ENCODE data around the gene POT1. TPM values are rescaled to one million over a fixed set of nuclear protein-coding genes. Genes with fewer than 3 reads are reported as not detected.
A peak's percentile ranks its signal among the peaks of the same experiment; 100 is the strongest.

The POT1 gene
- total RNA-seq, 1 donor from 2014 or later = 7.4 TPM

GRCh38 chr7:124912972-124913371, 16.7 kb downstream of the POT1 start:
- no peak for DNase-seq (ENCODE audit: low spot score)
- no peak for ATAC-seq

- no peak for ATAC-seq
- no peak for DNase-seq (ENCODE audit: low spot score)
Observed at GRCh38 chr7:124909808-124910207, 19.8 kb downstream of the POT1 start.

- DNase-seq (ENCODE audit: low spot score) = no peak
- no peak for ATAC-seq
Observed at GRCh38 chr7:124908259-124908658, 21.4 kb downstream of the POT1 start.

GRCh38 chr7:124907490-124907889, 22.1 kb downstream of the POT1 start:
- ATAC-seq = no peak

GRCh38 chr7:124898531-124898930, 31.1 kb downstream of the POT1 start:
- ATAC-seq (no peak), DNase-seq (ENCODE audit: low spot score) (no peak)

More at GRCh38 chr7:124907490-124907889, 22.1 kb downstream of the POT1 start:
- DNase-seq (ENCODE audit: low spot score) = no peak

- ATAC-seq (no peak), DNase-seq (ENCODE audit: low spot score) (no peak)
Observed at GRCh38 chr7:124896001-124896400, 33.6 kb downstream of the POT1 start.

GRCh38 chr7:124893140-124893827, 36.3 kb downstream of the POT1 start:
- DNase-seq (ENCODE audit: low spot score) = no peak
- ATAC-seq = no peak

- no peak for ATAC-seq
- no peak for DNase-seq (ENCODE audit: low spot score)
Observed at GRCh38 chr7:124887247-124887646, 42.4 kb downstream of the POT1 start.

- ATAC-seq (no peak), DNase-seq (ENCODE audit: low spot score) (no peak)
Observed at GRCh38 chr7:124881981-124882380, 47.6 kb downstream of the POT1 start.

GRCh38 chr7:124879771-124880170, 49.9 kb downstream of the POT1 start:
- DNase-seq (ENCODE audit: low spot score) (no peak), ATAC-seq (no peak)

GRCh38 chr7:124879103-124879502, 50.5 kb downstream of the POT1 start:
- DNase-seq (ENCODE audit: low spot score) (no peak), ATAC-seq (no peak)

GRCh38 chr7:124874644-124875163, 54.9 kb downstream of the POT1 start:
- DNase-seq (ENCODE audit: low spot score) = no peak
- no peak for ATAC-seq

- DNase-seq (ENCODE audit: low spot score) = no peak
- ATAC-seq = no peak
Observed at GRCh38 chr7:124857672-124858235, 71.9 kb downstream of the POT1 start.

GRCh38 chr7:124856299-124856888, 73.2 kb downstream of the POT1 start:
- DNase-seq (ENCODE audit: low spot score) = no peak
- peak; percentile 74 for ATAC-seq

GRCh38 chr7:124843336-124843735, 86.3 kb downstream of the POT1 start:
- no peak for DNase-seq (ENCODE audit: low spot score)
- no peak for ATAC-seq

- DNase-seq (ENCODE audit: low spot score) = no peak
- no peak for ATAC-seq
Observed at GRCh38 chr7:124840435-124840834, 89.2 kb downstream of the POT1 start.

GRCh38 chr7:124839687-124840086, 89.9 kb downstream of the POT1 start:
- DNase-seq (ENCODE audit: low spot score) = no peak
- no peak for ATAC-seq

GRCh38 chr7:124836173-124836572, 93.5 kb downstream of the POT1 start:
- ATAC-seq (no peak), DNase-seq (ENCODE audit: low spot score) (no peak)

GRCh38 chr7:124818807-124819206, 110.8 kb downstream of the POT1 start:
- no peak for DNase-seq (ENCODE audit: low spot score)
- ATAC-seq = no peak

GRCh38 chr7:124813994-124814798, 115.4 kb downstream of the POT1 start:
- ATAC-seq (no peak), DNase-seq (ENCODE audit: low spot score) (no peak)

GRCh38 chr7:124812764-124813163, 116.9 kb downstream of the POT1 start:
- DNase-seq (ENCODE audit: low spot score) (no peak), ATAC-seq (no peak)

Measured in left lobe of liver (tissue), 2 donors.